GM18868 (cell line): ENCODE results near the gene SEZ6.
"Not testable (repeated sequence)": the region's sequence is repeated elsewhere in the genome, so short reads cannot be mapped to it uniquely, and the experiment has no call there.

ENCODE experiments used
- ATAC-seq: cut with Tn5 transposase; IDR thresholded peaks from one replicate; pipeline ENCODE4 v1.9.1; 2021; ENCODE audit warnings: mild to moderate bottlenecking, moderate library complexity; ENCODE audit not compliant: unreplicated experiment

SEZ6 gene

GRCh38 chr17:28940142-28940541 lies 65.7 kb downstream of the SEZ6 start:
- no peak for ATAC-seq

DNA sequence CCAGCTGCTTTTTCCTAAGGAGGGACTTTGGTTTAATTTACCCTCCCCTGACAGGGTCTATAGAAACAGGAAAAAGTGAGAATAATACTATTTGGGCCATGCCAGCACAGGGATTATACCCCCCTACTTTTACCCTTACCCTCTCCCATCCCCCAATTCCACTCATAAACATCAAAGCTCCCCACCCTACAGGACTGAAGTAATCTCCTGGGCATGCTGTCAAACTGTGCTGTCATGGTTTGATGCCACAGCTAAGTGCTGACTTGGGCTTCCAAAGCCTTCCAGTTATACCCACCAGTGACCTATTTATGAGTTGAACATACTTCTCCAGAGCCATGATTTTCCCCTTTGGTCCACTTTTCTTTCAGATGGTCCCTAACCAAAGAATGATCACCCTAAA lies 67.3 kb downstream of the SEZ6 start:
- ATAC-seq: no peak

- ATAC-seq: no peak
Observed at GRCh38 chr17:28937044-28937729, 68.6 kb downstream of the SEZ6 start.

DNA sequence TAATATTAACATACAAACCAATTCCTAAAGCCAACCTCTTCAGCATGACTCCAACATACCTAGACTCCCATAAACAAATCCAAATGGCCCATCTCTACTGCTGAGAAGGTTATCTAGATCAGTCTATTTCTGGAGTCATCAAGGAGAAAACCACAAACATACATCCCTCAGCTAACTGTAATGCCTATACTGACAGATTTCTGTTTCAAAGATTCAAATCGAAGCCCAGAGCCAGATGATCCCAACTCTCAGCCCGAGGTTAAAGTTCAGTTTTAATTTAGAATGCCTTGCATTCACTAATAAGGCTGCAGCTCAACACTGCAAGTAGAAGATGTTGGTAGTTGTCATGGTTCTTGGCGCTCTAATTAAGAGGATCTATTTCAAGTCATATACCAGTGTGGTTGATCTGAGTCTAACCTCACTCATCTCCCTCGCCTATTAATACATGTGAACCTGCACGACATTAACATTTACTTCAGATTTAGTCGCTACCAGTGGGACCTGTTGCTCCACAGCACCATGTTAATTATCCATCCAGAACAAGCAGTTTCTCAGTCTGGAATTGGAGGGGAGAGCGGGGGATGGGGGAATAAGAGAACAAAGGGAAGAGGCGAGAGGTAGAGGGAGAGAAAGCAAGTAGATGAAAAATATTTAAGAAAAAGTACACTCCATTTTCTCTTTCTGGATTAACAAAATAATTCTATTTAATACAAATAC lies 69.9 kb downstream of the SEZ6 start:
- ATAC-seq: no peak

DNA sequence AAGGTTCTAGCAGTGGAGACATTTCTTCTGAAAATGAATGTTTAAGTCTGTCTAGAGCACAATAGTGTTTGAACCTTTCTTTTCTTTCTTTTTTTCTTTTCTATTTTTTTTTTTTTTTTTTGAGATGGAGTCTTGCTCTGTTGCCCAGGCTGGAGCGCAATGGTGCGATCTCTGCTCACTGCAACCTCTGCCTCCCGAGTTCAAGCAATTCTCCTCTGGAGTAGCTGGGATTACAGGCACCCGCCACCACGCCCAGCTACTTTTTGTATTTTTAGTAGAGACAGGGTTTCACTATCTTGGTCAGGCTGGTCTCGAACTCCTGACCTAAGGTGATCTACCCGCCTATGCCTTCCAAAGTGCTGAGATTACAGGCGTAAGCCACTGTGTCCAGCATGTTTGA lies 71.3 kb downstream of the SEZ6 start:
- ATAC-seq: not testable (repeated sequence)

- no peak for ATAC-seq
Observed at GRCh38 chr17:28929787-28930186, 76.0 kb downstream of the SEZ6 start.

DNA sequence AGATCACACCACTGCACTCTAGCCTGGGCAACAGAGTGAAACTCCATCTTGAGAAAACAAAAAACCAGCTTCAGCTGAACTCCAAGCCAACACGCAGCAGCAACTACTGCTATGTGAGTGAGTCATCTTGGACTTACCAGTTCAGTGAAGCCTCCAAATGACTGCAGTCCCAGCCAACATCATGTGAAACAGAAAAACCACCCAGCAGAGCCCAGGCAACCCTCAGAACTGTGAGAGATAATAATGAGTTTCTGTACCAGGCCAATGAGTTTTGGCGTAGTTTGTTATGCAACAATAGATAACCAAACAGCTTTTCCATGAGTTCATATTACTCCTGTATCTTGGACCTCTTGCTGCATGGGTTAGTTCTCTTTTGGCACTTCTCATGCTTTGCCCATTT lies 77.8 kb downstream of the SEZ6 start:
- no peak for ATAC-seq

GRCh38 chr17:28926786-28927185 lies 79.0 kb downstream of the SEZ6 start:
- no peak for ATAC-seq

DNA sequence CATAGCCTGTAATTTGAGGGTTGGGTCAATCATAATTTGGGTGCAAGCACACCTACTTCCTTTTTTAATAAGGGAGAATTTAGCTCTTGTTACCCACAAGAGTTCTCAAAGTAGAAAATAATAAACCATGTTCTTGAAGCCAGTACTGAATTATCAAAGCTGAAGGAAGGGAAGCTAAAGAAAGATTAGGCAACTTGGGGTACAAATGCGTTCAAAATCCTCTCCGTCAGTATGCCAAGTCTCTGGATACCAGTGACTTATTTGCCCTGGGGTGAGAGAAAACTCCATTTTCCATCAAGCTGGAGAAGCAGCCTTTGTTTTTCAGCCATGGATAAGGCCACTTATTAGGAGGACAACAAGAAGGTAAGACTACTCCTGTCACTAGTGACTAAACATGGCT lies 79.5 kb downstream of the SEZ6 start:
- ATAC-seq: no peak

DNA sequence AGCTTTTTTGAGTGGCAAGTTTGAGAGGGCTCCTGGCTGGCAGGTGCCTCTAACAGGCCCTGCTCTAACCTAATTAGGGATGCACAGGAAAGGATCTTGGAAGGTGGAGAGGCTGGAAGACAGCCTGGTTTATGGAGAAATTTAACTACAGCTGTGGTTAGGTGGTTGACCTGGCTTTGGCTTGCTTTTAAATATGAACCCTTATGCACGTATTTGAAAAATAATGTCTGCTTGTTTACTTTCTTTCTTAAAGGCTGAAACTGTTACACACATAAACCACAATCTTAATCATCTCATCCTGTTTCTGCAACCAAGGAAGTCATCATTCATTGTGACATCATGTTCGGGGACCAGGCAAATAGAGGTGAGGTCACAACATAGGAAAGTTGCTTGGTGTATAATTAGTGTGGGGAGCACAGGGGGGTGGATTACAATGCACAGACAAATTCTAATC lies 79.9 kb downstream of the SEZ6 start:
- ATAC-seq: no peak

GRCh38 chr17:28920201-28920600 lies 85.6 kb downstream of the SEZ6 start:
- ATAC-seq: no peak

DNA sequence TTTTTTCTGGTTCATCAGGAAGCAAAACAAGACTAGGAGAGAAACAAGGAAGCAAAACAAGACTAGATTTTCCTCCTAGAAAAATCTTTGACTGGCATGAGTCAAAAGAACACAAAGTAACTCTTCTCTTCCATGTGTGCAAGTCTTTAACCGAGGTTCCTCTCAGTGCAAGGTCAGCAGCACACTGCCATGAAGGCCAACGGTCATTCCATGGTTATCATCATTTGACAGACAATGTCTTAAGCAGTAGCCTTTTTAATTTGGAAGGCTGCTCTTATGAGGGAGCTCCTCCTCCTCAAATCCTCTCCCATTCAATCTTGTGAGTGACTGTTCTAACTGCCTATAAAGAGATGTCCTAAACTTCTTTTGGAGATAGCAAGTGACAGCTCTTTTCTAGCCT lies 87.5 kb downstream of the SEZ6 start:
- no peak for ATAC-seq

GRCh38 chr17:28917465-28917864 lies 88.4 kb downstream of the SEZ6 start:
- ATAC-seq: no peak

- no peak for ATAC-seq
Observed at GRCh38 chr17:28917029-28917428, 88.8 kb downstream of the SEZ6 start.

DNA sequence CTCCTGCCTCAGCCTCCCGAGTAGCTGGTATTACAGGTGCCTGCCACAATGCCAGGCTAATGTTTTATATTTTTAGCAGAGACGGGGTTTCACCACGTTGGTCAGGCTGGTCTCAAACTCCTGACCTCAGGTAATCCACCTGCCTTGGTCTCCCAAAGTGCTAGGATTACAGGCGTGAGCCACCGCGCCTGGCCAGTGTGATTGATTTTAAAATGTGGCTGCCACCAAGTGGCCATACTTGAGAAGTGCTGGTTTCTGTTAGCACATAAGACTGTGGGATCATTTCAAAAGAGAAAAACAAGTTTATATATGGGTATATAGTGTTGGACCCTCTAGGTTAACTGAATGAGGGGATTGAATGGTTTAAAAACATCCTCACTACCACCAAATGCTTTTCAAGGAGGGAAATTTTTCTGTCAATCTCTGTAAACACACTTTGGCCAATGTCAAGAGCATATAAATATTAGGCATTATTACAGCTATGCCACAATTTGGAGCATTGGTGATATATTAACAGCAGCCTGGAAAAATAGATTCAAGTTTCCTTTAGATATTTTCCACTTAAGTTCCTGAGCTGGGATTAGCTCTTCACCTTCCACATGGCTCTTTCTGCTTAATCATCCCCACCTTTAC lies 89.4 kb downstream of the SEZ6 start:
- no peak for ATAC-seq

- no peak for ATAC-seq
Observed at GRCh38 chr17:28912938-28913333, 92.9 kb downstream of the SEZ6 start.

- no peak for ATAC-seq
Observed at GRCh38 chr17:28912281-28912937, 93.4 kb downstream of the SEZ6 start.

- ATAC-seq: no peak
Observed at GRCh38 chr17:28911411-28912045, 94.3 kb downstream of the SEZ6 start.

DNA sequence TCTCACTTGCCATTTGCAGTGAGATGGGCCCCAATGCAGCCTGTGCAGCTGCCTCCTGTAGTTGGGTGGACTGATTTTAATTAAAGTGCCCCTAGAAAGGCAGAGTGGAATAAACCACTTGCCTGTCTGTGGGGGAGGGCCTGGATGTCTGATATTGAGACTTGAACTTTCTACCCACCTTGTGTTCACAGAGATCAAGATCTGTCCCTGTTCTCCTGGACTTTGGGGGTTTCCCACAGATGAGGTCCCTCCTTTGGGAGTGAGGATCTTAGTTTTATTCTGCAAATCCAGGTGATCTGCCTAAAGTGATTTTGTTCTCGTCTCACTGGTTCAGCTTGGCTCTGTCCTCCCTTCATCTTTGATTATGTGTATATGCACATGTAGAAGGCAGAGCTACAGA lies 95.3 kb downstream of the SEZ6 start:
- ATAC-seq: no peak

GRCh38 chr17:28908640-28909167 lies 97.1 kb downstream of the SEZ6 start:
- ATAC-seq: no peak
